Dermis microvascular lymphatic vessel endothelial cell (primary cell): ENCODE results near the gene TAGLN3. TPM values are rescaled to one million over a fixed set of nuclear protein-coding genes. Genes with fewer than 3 reads are reported as not detected.

Source experiments
- DNase-seq, 2 donors: peaks; one replicate each; pipeline versions ENCODE4 v3.0.0 to v3.0.0-alpha.2; 2010; ENCODE audit warnings: low read depth in 2 of 2
- total RNA-seq: library from RNA; depleted of rRNA; stranded (reverse); fragments of >200 nt; gene quantifications from 2 replicates; pipeline ENCODE4 v1.2.1, GENCODE V29; 2014

Gene TAGLN3
- not detected in 2 replicates for total RNA-seq

DNA sequence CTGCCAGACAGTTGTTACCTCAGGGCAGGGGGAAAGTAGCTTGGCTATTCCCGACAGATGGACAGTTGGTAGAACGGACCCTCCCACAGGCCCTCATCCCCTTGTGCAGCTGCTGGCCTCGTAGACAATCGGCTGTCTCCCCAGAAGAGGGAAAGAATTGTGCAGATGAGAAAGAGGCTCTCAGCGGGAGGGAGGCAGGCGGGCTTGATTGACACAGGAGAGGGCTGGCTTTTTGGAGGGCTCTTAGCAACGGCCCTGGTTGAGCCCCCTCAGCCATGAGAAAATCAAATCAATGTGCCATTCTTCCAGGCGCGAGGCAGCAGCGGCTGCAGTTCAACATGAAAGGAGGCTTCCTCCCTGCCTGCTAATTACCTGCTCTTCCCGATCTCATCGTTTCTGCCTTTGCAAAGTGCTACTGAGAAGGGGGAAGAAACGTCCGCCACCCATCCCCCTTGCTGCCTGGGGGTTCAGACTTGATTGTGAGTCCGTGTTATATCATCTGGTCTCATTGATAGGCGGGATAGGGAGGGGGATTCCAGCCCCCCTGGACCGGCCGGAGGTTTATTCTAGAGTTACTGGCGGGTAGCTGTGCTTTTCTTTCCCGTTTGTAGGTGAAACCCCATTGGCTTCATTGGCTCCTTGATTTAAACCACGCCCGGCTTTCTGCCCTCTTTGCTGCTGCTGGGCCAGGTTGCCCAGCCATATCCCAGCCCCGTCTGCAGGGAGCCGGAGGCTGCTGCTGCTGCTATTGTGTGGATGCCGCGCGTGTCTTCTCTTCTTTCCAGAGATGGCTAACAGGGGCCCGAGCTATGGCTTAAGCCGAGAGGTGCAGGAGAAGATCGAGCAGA is at the start of gene TAGLN3:
Gene TAGLN3 (plus strand): TSS at position 287 of the 848 bp plus-strand sequence. CDS start 501 bp downstream, at position 788.
- peak in 1 of 2 donors; percentile 27 for DNase-seq

DNA sequence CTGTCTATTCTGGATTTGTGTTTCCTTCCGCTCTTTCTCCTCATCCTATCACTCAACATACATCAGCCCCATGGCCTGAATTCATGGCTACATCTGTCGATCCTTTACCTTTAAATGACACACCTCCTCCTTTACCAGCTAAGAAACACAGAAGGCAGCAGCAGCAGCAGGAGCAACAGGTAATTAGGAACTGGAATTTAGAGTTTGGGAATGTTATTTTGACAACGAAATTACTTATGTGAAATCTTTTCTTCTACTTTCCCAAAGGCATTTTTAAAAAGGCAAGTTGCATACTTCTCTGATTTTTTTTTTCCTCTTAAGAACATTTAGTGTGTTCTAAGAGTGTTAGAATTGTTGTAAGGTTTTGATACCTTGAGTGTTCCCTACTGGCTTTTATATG is 49.0 kb upstream of the TAGLN3 start:
- no peak for DNase-seq

DNA sequence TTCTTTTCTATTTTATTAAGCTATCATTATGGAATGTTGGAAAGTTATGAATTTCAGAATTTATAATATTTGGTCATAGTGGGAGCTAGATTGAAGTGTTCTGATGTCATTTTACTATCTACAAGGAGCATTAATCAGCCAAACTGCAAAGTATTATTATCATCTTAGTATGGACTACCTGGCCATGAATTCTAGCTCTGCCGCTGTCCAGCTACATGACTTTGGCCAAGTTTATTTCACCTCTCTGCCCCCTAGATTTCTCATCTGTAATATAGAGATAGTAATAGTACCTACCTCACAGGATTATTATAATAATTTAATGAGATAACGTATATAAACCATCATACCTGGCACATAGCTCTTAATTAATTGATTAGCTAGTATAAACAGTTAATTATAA is 47.7 kb upstream of the TAGLN3 start:
- DNase-seq = no peak

DNA sequence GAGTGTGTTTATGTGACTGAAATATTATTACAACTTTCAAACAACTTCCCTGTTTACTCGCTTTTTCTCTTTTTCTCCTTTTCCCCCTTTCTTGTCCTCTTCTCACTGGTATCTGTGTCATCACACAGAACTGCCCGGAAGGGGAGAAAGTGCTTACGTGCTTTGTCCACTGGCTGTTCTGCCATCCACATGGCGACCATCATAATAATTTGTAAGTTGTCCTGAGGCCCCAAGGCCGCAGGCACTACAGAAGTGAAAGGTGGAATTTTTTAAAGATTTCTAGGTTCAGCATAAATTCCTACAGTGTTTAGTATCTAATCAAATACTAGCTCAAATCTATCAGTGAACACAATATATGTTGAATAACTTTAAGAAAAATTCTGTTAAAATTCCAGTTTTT is 46.6 kb upstream of the TAGLN3 start:
- no peak for DNase-seq

DNA sequence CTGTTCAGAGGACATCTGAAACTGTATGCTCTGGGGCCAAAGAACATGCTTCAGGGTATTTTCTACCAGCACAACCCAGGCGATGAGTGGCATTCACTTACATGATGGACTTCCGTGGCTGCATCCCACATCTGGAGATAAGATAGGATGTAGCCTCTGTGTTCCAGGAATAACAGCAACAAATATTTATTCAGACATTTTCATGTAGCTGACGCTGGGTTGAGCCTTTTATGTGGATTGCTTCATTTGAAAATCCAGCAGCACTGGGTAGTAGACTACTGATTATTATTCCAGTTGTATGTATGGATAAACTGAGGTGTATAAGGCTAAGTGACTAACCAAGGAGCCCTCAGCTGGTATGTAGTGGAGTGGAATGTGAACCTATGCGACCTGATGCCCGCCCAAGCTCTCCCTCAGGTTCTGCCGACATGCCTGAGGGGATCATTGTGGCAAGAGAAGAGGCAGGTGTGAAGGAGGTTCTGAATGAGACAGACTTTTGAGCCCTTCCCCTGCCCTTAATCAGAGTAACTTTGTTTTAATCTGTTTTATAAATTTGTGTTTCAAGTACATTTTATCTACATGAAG is 45.8 kb upstream of the TAGLN3 start:
- DNase-seq = no peak

DNA sequence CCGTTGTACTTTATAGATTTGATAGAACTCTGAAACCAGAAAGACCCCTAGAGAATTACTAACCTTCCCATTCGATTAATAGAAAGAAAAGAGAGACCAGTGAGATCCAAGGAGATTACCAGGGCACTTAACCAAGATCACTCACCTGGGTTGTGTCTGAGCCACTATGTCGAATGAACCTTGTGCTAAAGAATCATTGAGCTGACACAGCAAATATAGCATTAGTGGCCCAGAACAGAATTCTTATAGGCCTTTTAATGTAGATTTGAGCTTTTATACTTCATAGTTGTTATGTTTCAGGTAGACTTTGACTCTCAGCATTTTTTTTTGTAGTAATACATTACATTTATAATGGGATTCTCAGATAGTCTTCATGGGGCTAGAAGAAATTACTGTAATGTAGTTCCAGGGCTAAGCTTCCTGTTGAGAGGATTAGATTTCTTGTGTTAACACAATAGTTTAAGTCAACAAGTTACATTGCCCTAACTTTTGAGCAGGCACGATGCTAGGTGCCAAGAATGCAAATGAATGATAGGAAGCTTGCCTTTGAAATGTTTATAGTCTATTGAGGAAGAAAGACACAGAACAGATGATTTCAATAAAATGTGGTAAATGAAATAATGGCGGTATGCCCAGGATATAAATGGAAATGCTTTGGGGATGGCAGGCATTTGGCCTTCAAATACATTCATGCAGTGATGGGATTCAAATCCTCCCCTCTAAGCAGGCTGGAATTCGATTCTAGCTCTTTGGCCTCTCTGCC is 44.3 kb upstream of the TAGLN3 start:
- DNase-seq = peak in 1 of 2 donors; percentile 71

DNA sequence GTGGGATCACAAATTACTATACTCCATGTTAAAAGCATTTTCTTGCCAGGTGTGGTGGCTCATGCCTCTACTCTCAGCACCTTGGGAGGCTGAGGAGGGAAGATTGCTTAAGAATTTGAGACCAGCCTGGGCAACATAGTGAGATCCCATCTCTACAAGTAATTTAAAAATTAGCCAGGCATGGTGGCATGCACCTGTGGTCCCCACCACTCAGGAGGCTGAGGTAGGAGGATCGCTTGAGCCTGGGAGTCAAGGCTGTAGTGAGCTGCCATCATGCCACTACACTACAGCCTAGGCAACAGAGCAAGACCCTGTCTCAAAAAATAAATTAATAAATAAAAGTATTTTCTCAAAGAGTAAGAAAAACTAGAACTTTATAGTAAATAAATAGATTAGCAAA is 42.8 kb upstream of the TAGLN3 start:
- no peak for DNase-seq

DNA sequence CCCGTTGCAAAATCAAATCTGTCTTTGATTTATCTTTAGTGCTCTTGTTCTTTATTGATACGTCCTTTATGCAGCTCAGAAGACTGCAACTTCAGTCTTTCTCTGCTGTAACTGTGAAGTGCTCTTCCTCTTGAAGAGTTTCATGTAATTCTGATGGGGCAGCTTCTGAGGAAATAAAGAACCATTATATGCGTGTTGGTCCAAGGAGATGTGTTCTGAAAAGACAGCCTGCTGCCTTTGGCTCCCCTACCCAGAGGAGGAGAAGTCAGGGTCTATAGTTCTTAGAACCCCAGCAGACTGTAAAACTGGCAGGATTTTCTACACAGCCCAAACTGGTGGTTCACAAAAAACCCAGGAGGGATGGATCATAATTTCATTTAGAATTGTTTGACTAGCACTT is 42.3 kb upstream of the TAGLN3 start:
- no peak for DNase-seq

DNA sequence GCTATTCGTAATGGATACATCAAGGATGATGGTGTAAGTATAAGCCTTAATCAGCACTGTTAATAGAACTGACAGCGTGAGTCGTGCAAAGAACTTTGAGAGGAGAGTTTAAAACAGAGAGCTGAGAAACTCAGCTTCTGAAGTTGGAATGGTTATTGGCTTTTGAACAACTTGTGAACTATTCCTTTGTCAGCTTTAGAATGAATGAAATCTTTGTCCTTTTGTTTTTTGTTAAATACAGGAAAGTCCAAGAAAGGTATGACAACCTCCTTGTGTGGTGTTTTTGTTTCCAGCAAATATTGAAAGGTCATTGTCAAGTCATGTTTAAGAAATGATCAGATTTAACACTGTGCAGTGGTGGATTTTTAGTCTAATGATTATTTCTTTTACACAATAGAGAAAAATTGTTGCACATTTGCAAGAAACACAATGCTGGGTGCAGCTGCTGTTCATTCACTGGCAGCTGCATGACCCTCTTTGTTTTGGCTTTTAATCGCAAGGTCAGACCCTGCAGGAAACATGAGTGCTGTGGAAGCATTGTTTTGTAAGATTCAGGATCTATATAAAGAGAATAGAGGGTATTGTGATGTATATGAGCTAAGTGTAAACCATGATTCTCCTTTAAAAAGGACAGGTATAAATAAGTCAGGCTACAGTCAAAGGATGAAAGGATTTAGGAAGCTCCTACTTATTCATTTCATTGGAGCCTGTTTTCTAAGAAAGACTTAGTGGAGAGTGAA is 41.6 kb upstream of the TAGLN3 start:
- peak; percentile 64 to 89 for DNase-seq

DNA sequence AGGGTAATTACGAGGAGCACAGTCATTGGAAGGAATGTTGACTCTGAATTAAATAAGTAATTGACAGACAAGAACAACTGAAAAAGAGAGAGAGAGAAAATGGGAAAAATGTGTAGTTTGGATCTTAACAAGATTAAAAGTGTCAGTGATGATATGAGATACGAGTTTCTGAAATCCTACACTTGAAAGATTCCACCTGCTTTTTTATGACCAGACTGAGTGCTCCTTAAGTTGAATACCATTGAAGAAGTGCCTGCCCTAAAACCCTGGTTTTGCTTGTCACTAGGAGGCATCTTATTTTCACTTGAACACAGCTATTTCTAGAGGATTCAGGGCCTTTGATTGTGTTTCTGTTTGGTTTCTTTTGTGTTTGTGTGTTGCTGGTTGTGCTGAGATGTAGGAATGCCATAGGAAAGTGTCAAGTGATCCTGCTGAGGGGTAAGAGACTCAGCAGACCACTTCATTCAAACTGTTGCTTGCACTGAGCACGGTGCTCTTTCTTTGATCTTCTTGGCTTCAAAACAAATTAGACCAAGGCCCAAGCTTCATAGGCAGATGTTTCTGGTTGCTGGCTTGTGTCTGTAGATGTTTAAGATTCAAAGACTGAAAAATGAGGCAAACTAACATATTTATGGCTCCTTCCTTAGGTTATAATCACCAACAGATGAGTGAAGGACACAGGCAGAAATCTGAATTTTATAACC is 37.1 kb upstream of the TAGLN3 start:
- no peak for DNase-seq

DNA sequence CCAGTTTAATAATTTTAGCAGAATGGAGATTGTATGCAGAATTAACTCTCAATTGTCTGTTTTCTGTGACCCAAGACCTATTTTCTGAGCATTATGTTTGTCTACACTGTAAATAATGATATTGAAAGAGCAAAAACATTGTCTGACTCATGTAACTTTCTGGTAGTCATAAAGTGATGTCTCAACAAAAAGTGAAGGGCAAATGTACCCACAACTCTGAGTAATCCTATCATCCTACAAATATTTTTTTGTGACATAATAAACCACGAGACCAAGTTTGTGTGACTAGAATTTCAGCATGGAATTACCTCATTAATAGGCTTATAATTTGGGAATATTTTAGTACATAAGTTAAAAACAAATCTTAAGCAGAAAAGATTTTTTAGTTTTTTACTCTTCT is 35.3 kb upstream of the TAGLN3 start:
- DNase-seq = peak in 1 of 2 donors; percentile 55

DNA sequence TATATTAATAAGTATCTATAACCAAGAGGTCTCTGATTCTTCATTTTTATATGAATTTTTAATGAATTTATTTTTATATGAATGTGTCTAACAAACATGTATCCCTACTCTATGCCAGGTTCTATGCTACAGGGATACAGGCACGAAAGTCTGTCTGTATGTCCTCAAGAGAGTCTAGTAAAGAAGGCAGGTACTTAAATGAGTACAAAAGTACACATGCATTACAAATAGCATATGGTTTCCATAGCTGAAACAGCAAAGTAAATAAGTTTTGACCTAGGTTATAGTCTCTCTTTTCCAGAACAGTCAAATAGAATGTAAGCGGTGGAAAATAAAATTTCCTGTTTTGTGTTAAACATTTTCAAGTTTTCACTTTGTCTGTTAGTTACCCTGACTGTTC is 33.2 kb upstream of the TAGLN3 start:
- no peak for DNase-seq

DNA sequence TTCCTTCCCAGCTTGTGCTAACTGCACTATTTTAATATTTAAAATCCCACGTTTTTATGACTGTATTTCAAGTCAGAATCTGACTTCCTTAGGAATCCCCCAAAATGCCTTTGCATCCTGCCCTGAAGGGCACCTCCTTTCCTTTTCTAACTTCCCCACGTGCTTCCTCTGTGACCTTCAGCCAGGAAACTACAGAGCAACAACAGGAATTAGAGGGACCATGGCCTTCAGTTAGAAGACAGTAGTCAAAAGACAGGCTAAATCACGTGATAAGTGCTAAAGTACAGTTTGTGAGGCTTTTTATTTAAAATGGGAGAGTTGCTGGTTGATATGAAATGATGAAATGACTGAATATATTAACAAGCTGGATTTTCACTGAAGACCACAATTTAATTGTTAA is 31.7 kb upstream of the TAGLN3 start:
- DNase-seq = peak in 1 of 2 donors; percentile 76

DNA sequence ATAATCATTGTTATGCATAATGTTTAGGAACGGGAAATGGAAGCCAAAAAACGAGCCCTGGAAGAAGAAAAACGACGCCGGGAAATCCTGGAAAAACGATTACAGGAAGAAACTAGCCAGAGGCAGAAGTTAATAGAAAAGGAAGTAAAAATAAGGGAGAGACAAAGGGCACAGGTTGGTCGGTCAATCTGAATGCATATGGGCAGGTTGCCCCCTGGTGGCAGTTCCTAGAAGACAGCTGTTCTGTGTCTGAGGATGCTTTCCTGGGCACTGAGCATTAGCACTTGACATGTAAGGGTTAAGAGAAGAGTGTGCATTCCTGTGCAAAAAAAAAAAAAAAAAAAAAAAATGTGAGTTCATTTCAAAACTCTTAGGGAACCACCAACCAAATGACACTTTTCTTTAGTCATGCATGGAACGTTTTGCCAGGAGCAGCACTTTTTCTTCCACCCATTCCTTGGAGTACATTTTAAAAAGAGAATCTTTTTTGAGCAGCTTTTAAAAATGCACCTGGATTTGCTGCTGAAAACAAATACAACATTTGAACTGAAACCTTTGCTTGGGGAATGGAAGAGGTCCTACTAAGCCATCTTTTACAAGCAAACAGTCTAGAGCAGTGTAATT is 31.0 kb upstream of the TAGLN3 start:
- peak; percentile 73 to 85 for DNase-seq

DNA sequence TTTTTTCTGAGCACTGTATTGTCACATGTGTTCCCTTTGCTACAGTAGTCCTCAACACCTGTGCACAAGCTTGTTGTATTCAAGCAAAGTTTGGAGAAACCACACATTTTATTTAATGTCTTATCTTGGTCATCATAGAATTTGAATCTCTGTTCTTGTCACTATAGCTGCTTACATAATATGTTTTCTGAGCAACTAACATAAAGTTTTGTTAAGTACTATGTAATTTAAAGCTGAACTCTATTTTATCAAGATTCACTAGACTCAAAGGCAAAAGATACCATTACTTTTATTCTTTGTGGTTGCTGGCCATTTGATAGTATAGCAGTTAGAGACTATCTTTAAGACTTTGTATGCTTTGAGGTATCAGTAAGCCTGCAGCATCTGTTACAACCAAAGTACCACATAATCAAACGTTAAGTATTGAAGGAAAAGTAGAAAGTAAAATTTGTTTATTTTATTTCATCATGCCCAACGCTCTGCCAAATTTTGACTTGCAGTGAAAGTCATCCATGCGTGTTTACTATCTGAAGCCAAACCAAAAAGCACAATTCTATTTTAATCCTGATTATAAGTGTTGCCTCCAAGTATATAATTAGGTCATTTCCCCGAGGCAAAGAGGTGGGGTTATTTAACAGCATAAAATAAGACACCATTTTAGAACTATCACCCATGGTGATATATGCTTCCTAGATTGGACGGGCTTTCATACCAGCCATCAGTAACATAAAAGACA is 30.2 kb upstream of the TAGLN3 start:
- no peak for DNase-seq

DNA sequence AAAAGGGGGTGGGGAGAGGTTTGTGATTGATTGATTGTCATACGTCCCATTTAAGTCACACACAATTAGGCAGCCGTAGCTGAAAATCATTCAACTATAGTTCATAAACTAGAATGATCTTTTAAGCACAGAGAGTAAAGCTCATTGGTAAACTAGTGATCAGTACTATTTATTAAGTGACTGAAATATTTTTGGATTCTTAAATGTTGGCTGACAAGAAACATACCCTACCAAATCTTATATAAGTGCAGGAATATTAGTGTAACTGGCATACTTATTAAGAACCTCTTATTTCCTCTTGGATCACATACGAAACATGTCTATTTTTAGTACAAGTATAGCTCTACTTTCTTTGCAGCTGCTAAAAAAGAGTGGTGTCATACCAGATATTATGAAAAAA is 28.3 kb upstream of the TAGLN3 start:
- DNase-seq = no peak

DNA sequence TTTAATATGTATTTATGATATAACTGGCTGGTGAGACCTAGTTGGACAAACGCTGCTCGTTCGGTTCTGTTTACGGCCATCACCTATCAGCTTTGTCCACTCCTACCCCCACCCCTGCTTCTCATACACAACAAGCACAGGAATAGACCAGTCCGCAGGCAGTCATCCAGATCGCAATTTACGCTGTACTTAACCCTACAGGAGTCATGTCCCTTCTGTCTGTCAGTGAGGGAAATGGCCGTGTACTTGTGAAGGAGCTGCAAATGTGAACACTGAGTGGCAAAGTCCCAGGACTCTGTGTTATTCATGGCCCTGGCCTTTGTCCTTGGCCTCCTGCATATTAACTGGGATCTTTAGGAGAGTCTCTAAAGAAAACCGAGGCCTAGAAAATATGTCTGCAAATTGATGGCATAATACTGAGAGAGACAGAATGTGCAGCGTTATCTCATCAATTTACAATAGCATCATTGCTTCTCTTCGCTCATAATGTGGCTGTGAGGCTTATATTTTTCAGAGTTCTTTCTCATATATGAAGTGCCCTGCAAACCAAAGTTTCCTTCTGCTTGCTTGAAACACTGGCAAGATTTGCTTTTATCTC is 27.1 kb upstream of the TAGLN3 start:
- no peak for DNase-seq

DNA sequence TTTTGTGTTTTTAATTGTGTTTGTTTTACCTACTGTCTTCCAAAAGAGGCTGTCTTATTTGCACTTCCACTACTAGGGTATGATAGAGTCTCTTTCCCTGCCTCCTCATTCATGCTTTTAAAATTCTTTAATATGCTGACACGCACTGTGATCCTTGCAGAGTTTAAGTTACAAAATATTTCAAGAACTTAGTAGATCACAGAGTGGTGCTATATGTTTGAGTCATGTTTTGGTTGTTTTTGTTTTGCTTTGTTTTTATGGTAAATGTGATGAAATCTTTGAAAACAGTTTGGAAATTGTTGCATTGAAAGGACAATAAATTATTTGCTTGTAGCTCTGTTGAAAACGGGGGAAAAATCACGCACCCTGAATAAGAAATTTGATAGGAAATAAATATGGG is 25.8 kb upstream of the TAGLN3 start:
- DNase-seq = no peak

DNA sequence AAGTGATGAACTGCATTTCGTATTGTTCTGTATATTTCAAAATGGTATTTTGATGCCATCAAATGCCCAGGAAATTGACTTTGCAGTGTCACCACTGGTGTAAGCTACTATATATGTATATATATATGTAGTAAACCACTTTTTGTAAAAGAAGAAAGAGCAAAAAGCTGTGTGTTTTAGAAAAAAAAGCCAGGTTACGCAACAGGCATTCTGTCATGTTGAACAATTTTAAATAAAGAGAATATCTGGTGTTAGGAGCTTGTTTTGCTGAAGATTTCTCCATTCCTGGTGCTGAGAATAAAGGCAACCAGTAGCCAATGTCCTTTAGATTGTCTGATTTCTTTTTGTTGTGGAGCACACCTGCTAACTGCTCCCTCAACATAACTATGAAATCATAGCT is 23.6 kb upstream of the TAGLN3 start:
- DNase-seq = no peak

DNA sequence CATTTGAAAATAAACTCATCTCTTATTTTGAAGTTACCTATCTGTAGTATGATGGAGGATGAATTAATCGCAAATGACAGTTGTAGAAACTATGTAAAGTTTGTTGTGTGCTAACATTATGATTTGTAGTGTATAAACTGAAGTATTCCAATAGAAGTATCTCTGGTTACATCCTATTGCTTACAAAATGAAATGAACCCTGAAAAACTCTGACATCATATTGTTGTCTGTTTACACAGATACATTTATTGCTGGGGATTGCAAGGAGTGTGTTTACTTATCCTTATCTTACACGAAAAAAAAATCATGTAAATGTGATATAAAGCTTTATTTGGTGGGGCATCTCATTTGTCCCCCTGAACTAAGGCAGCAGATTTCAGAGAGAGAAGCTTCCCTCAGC is 22.5 kb upstream of the TAGLN3 start:
- DNase-seq = no peak
